GM23248 (cell line): ENCODE results near the gene TTC39C.

Experiments used
- EZH2 ChIP-seq: fragments of 200-600 bp; sonication (generic); IDR thresholded peaks from 2 replicates; pipeline ENCODE4 v1.6.1; 2018; ENCODE audit warnings: antibody characterized with exemption, mild to moderate bottlenecking; ENCODE audit not compliant: insufficient read depth, poor library complexity, severe bottlenecking
- EZH2phosphoT487 ChIP-seq: fragments of 200-600 bp; sonication (generic); IDR thresholded peaks from 2 replicates; pipeline ENCODE4 v1.6.1; 2018; ENCODE audit warnings: antibody characterized with exemption, moderate library complexity, mild to moderate bottlenecking, low read depth; ENCODE audit not compliant: insufficient read depth

GRCh38 chr18:23966909-23967308, 47.6 kb upstream of the TTC39C start:
- TF ChIP-seq EZH2 (no peak), EZH2phosphoT487 (no peak)
